ENCODE data around the gene PDGFB. TPM values are rescaled to one million over a fixed set of nuclear protein-coding genes. Genes with fewer than 3 reads are reported as not detected.

Gene PDGFB
- total and polyA plus RNA-seq, 2 of the 4 experiments (the other 2 are of a cell fraction): 0.07 TPM; not detected in 1

GRCh38 chr22:39197578-39197977, 47.2 kb downstream of the PDGFB start:
- H3K9me3 ChIP-seq (ENCODE audit: control insufficient read depth, insufficient read depth, low read length): peaks cover 16% of the 10 kb centered on the region
- H3K4ac ChIP-seq (ENCODE audit: low read depth, low read length): no peak overlapping the region
- no peak overlapping the region for H3K23ac ChIP-seq (ENCODE audit: low read depth, low read length)
- no peak overlapping the region for H3K4me2 ChIP-seq (ENCODE audit: low read depth, low read length)
- BruUV-seq (replicated peaks): no TSS peak
- H3K18ac ChIP-seq (ENCODE audit: low read depth, low read length): no peak overlapping the region
- H4K8ac ChIP-seq (ENCODE audit: low read depth in 2 of 2, low read length in 2 of 2): no peak overlapping the region
- H2AK9ac ChIP-seq (replicated peaks; ENCODE audit: low read depth, low read length, poor library complexity): no peak overlapping the region
- H2AK5ac ChIP-seq (ENCODE audit: low read depth, low read length): no peak overlapping the region
- ChIA-PET CTCF (no interaction called here), POLR2A (ENCODE audit: unreplicated experiment) (no interaction called here)
- H3K14ac ChIP-seq (replicated peaks; ENCODE audit: low read depth, low read length): no peak overlapping the region
- H3K9me1 ChIP-seq (ENCODE audit: insufficient read depth, low read length): 0 out of 2 replicates have a peak, but pooled peaks cover 2% of the 10 kb centered on the region
- TF ChIP-seq BHLHE40 (IDR thresholded peaks at IDR 0.05; ENCODE audit: low read depth, low read length): no peak
- no peak for TF ChIP-seq CTCF (conservative IDR thresholded peaks at IDR 0.05; ENCODE audit: low read depth, low read length)
- no peak for TF ChIP-seq RCOR1 (IDR thresholded peaks at IDR 0.05; ENCODE audit: insufficient replicate concordance, low read length)
- TF ChIP-seq MXI1 (IDR thresholded peaks at IDR 0.05; ENCODE audit: borderline replicate concordance, low read depth, low read length): no peak
- no peak for TF ChIP-seq SMC3 (IDR thresholded peaks at IDR 0.05; ENCODE audit: low read depth, low read length)
- no peak for TF ChIP-seq MAFK (IDR thresholded peaks at IDR 0.05; ENCODE audit: low read depth, low read length)
- H2BK120ac ChIP-seq (ENCODE audit: low read depth, low read length): no peak overlapping the region
- no peak overlapping the region for H3K9ac ChIP-seq (ENCODE audit: low read depth, low read length)
- H4K20me1 ChIP-seq (ENCODE audit: insufficient read depth, low read length): no peaks in the 10 kb centered on the region
- H3K4me1 ChIP-seq (ENCODE audit: control insufficient read depth, insufficient read depth, low read length): peaks cover 2% of the 10 kb centered on the region
- no peak overlapping the region for H3K56ac ChIP-seq (ENCODE audit: extremely low read depth, insufficient read depth, low read length)
- no peak overlapping the region for H3K4me3 ChIP-seq (ENCODE audit: insufficient read depth, low read depth, low read length)
- H3K27me3 ChIP-seq (ENCODE audit: control insufficient read depth, insufficient read depth, low read length): no peaks in the 10 kb centered on the region
- ATAC-seq (ENCODE audit: low read depth) (no peak), DNase-seq (no peak)
- H3K36me3 ChIP-seq (ENCODE audit: control insufficient read depth, insufficient read depth, low read length): no peaks in the 10 kb centered on the region
- H3K79me1 ChIP-seq (ENCODE audit: low read depth in 1 of 2, low read length in 2 of 2): no peaks in the 10 kb centered on the region
- no peak overlapping the region for H2BK20ac ChIP-seq (ENCODE audit: low read depth, low read length)
- no peak overlapping the region for H2BK15ac ChIP-seq (ENCODE audit: low read depth, low read length)
- intact Hi-C loops (cut with micrococcal nuclease) (no loop called here), dilution Hi-C loops (cut with HindIII; ENCODE audit: low sequenced_read_pairs, unreplicated experiment) (no loop called here), in situ Hi-C loops (cut with MboI; ENCODE audit: low sequenced_read_pairs) (no loop called here)
- H2AFZ ChIP-seq (replicated peaks; ENCODE audit: low read length, poor library complexity): no peak overlapping the region
- H4K91ac ChIP-seq (ENCODE audit: insufficient read depth, low read depth, low read length): no peak overlapping the region
- WGBS, 2 experiments (ENCODE audit: extremely low coverage in 2 of 2, insufficient read length in 1 of 2): no CpG with 5 or more reads among the region's 5 CpGs
- no peak overlapping the region for H3K27ac ChIP-seq (ENCODE audit: insufficient read depth, low read length)
- no peak overlapping the region for H4K5ac ChIP-seq (ENCODE audit: low read depth, low read length)
- no peak overlapping the region for H2BK5ac ChIP-seq (ENCODE audit: low read depth, low read length, poor library complexity, severe bottlenecking)

Data from IMR-90 (cell line).